ENCODE data around the gene FASTKD1. TPM values are rescaled to one million over a fixed set of nuclear protein-coding genes. Genes with fewer than 3 reads are reported as not detected.

FASTKD1 gene
- polyA plus RNA-seq, 1 donor from 2014 or later: 15.1 TPM

DNA sequence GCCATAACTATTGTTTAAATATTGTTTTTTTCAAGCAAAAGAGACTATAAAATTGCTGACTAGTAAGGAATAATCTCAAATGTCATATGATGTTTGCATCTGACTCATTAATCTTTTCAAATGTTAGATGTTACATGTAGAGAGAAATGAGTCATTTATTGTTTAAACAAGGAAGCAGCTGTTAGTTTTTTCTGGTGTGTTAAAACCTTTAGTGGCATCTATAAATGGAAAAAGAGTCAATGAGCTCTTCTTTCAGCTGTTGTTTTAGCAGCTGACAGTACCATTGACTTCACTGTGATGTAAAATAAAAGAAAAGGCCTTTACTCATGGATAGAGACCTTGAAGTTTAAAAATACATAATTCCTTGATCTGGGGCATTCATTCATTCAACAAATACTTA lies 66.0 kb downstream of the FASTKD1 start:
- H3K4me1 Mint-ChIP-seq: peaks cover 0 to 1% (median 0%) of the 10 kb centered on the region in 3 donors
- H3K27ac Mint-ChIP-seq: no peak overlapping the region
- no peak overlapping the region for H3K4me3 Mint-ChIP-seq
- peaks cover 2% of the 10 kb centered on the region for H3K27me3 Mint-ChIP-seq
- no peaks in the 10 kb centered on the region for H3K9me3 Mint-ChIP-seq
- H3K36me3 Mint-ChIP-seq: no peaks in the 10 kb centered on the region

DNA sequence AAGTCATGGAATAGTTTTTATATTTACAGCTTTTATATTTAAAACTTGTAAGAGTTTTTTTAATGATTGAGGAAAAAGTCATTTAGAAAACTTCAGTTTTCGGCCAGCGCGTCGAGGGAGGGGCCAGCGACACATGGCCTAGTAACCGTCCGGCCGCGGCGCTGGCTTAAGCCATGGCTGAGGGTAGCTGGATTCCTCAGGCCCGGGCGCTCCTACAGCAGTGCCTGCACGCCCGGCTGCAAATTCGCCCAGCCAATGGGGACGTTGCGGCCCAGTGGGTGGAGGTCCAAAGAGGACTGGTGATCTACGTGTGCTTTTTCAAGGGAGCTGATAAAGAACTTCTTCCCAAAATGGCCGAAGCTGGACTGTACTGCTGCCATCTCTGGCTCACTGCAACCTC lies 69.0 kb downstream of the FASTKD1 start:
- no peak overlapping the region for H3K4me3 Mint-ChIP-seq
- H3K4me1 Mint-ChIP-seq: peaks cover 0 to 1% (median 0%) of the 10 kb centered on the region in 3 donors
- no peak overlapping the region for H3K27ac Mint-ChIP-seq
- H3K36me3 Mint-ChIP-seq: no peaks in the 10 kb centered on the region
- no peaks in the 10 kb centered on the region for H3K9me3 Mint-ChIP-seq
- H3K27me3 Mint-ChIP-seq: no peaks in the 10 kb centered on the region

DNA sequence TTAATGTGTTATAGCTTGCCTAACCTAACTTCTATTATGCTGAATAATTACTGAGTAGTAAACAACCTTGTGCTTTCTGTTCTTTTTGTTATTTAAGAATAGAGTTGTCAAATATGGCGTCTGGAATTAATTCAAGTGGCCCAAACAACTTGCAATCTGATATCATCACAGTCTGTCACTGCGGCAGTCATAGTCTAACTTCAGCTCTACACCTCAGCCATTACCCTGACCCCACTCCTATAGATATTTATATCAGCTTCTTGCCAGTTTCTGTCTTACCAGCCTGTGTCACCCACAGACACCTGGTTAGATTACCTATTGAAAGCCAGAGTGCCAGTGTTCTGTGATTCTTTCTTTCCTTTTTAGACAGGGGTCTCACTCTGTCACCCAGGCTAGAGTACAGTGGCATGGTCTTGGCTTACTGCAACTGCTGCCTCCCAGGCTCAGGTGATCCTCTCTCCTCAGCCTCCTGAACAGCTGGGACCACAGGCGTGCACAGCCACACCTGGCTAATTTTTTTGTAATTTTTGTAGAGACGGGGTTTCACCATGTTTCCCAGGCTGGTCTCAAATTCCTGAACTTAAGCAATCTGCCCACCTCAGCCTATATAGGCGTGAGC lies 78.2 kb downstream of the FASTKD1 start:
- Mint-ChIP-seq H3K4me3 (no peak overlapping the region), H3K27me3 (no peaks in the 10 kb centered on the region), H3K4me1 (no peaks in the 10 kb centered on the region), H3K27ac (peak overlapping the region in 1 of 3 donors; percentile 27), H3K9me3 (peaks cover 0 to 2% (median 0%) of the 10 kb centered on the region in 3 donors), H3K36me3 (no peaks in the 10 kb centered on the region)

DNA sequence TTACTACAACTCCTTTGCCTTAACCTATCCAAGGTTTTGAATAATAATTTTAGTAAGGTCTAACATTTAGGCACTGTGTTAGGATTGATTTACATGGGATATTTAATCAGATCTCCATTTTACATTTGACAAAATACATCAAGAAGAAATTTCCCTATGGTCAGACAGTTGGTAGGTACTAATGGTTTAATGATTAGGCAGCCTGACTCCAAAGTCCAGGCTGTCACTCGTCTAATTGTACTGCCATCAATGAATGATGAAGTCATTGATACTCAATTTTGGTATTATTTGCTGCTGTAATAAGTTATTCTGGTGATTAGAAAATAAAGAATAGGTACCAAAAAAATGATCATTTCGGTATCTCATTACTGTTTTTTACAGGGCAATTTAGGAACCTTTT lies 80.3 kb downstream of the FASTKD1 start:
- Mint-ChIP-seq H3K4me3 (no peak overlapping the region), H3K36me3 (peaks cover 1% of the 10 kb centered on the region), H3K4me1 (no peaks in the 10 kb centered on the region)

DNA sequence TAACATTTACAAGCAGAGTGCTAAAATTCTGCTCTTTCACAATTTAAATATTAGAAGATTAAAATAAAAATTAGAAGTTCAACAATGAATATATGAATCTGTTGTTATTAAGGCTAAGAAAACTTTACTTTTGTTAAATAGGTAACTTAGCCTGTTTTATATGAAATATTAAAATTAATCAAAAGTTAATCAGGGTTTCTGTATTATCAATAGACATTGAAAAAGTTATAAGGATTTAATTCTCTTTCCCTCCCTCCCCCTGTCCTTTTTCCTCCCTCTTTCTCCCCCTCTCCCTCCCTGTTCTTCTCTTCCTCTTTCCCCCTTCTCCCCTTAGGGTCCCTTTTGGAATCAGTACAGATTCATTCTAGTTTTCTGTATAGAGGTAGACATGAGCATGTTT lies 82.3 kb downstream of the FASTKD1 start:
- H3K9me3 Mint-ChIP-seq: peaks cover 0 to 2% (median 0%) of the 10 kb centered on the region in 3 donors
- H3K4me1 Mint-ChIP-seq: no peaks in the 10 kb centered on the region
- no peaks in the 10 kb centered on the region for H3K27me3 Mint-ChIP-seq
- peaks cover 1% of the 10 kb centered on the region for H3K36me3 Mint-ChIP-seq
- H3K27ac Mint-ChIP-seq: no peak overlapping the region
- H3K4me3 Mint-ChIP-seq: no peak overlapping the region

More for the DNA sequence above, 80.3 kb downstream of the FASTKD1 start:
- Mint-ChIP-seq H3K9me3 (peaks cover 0 to 2% (median 0%) of the 10 kb centered on the region in 3 donors), H3K27ac (no peak overlapping the region), H3K27me3 (no peaks in the 10 kb centered on the region)

DNA sequence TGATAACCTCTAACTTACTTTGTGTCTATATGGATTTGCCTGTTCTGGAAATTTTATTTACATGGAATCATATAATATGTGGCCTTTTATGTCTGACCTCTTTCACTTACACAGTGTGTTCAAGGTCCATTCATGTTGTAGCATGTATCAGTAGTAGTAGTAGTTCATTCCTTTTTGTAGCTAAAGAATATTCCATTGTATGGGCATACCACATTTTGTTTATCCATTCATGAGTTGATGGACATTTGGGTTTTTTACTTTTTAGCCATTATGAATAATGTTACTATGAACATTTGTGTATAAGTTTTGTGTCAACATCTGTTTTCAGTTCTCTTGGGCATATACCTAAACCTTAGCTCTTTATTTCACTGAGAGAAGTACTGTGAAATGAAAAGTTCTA lies 82.8 kb downstream of the FASTKD1 start:
- Mint-ChIP-seq H3K27me3 (no peaks in the 10 kb centered on the region), H3K9me3 (peaks cover 0 to 2% (median 0%) of the 10 kb centered on the region in 3 donors), H3K4me3 (no peak overlapping the region), H3K27ac (no peak overlapping the region), H3K4me1 (no peaks in the 10 kb centered on the region), H3K36me3 (peaks cover 1% of the 10 kb centered on the region)

DNA sequence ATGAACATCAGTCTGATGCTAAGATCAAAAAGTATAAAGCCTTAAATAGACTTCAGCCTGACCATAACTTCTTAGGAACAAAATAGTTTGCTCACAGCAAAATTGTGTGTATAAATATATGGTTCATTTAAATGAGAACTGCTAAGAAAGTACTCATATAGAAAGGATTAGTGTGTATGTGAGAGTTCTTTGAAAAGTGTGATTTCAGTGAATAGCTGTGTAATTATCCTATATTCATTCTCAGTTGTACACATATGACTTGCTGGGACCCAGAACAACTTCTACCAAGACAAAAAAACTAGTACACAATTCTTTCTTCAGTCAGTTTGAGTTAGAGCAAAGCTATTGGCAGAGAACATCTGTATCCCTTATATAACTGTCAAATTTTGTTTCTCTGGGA lies 87.2 kb downstream of the FASTKD1 start:
- Mint-ChIP-seq H3K4me1 (no peaks in the 10 kb centered on the region), H3K27me3 (no peaks in the 10 kb centered on the region), H3K9me3 (peaks cover 0 to 2% (median 0%) of the 10 kb centered on the region in 3 donors), H3K36me3 (peaks cover 3% of the 10 kb centered on the region), H3K4me3 (no peak overlapping the region), H3K27ac (peak overlapping the region in 1 of 3 donors; percentile 2)

DNA sequence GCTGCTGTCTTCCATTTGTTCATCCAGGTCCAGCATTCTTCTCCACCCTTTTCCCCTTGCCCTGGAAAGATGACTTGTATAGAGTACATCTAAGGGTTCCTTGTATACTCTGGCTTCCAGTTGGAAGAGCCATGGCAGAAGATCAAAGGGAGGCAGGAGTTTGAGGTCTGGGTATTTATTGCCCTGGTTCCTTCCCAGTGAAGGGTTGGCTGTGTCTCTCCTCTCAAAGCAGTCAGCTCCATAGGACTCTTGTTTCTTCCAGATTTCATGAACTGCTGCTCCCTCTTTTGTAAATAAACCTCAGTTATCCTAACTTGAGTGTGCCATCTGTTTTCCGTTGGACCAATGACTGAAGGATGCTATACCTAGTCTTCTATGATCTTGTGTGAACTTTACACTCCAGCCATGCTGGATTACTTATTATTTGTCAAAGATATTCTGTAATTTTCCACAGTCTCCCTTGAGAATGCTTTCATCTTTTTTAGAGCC lies 88.0 kb downstream of the FASTKD1 start:
- Mint-ChIP-seq H3K4me1 (no peaks in the 10 kb centered on the region), H3K36me3 (peaks cover 3% of the 10 kb centered on the region), H3K27ac (peak overlapping the region in 1 of 3 donors; percentile 33), H3K9me3 (peaks cover 0 to under 1% (median 0%) of the 10 kb centered on the region in 3 donors), H3K27me3 (no peaks in the 10 kb centered on the region), H3K4me3 (no peak overlapping the region)

DNA sequence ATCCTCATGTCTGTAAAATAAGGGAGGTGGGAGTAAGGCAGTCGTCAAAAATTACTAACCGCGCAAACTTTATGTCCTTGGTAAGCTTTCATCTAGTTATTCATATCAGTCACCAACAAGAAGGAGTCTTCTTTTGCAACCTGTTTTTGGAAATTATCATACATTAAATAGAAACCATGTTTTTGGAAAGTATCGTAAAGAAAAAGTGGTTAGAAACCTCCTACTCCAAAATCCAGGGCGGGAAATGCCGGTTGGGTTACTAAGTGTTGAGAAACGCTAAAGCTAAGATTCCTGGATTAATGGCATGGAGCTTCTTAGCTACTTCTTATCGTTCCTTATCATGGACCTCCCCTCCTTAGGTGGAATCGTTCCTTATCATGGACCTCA lies 93.6 kb downstream of the FASTKD1 start:
- Mint-ChIP-seq H3K4me1 (peaks cover 3 to 8% (median 7%) of the 10 kb centered on the region in 3 donors), H3K27me3 (peaks cover 3% of the 10 kb centered on the region), H3K9me3 (no peaks in the 10 kb centered on the region), H3K36me3 (no peaks in the 10 kb centered on the region), H3K27ac (peak overlapping the region in 1 of 3 donors; percentile 76), H3K4me3 (peak overlapping the region; percentile 84 to 95 (median 93))

Other genes with a start within 250 kb of the FASTKD1 start
- gene LRP2, start 211.3 kb downstream of the FASTKD1 start, polyA plus RNA-seq: not detected
- 0.24 TPM for gene BBS5, start 94.4 kb downstream of the FASTKD1 start, polyA plus RNA-seq
- not detected for gene KLHL41, start 64.2 kb downstream of the FASTKD1 start, polyA plus RNA-seq
- 92.5 TPM for gene PPIG, start 10.5 kb upstream of the FASTKD1 start, polyA plus RNA-seq
- gene CFAP210, start 120.5 kb upstream of the FASTKD1 start, polyA plus RNA-seq: not detected
- 3.8 TPM for gene PHOSPHO2, start 120.6 kb upstream of the FASTKD1 start, polyA plus RNA-seq
- 1.8 TPM for gene KLHL23, start 160.0 kb upstream of the FASTKD1 start, polyA plus RNA-seq
- 116 TPM for gene SSB, start 225.0 kb upstream of the FASTKD1 start, polyA plus RNA-seq